Brain microvascular endothelial cell (primary cell): Measurements from ENCODE around the gene CTF1.
"Not testable (repeated sequence)": the region's sequence is repeated elsewhere in the genome, so short reads cannot be mapped to it uniquely, and the experiment has no call there.

ENCODE experiments used
- DNase-seq: peaks from one replicate; pipeline ENCODE4 v3.0.0-alpha.2; 2020
- H3K27ac ChIP-seq: fragments of 250-450 bp; sonication (Bioruptor Pico); 2 replicates; pipeline ENCODE4 v1.5.1; 2020; ENCODE audit warnings: mild to moderate bottlenecking, moderate library complexity
- H3K27me3 ChIP-seq: fragments of 250-450 bp; sonication (Bioruptor Pico); replicated peaks from 2 replicates; pipeline ENCODE4 v1.5.1; 2020; ENCODE audit warnings: mild to moderate bottlenecking
- H3K36me3 ChIP-seq: fragments of 250-450 bp; sonication (Bioruptor Pico); replicated peaks from 2 replicates; pipeline ENCODE4 v1.5.1; 2020; ENCODE audit warnings: mild to moderate bottlenecking
- H3K4me3 ChIP-seq: 2 replicates; pipeline ENCODE4 v1.5.1; 2011; ENCODE audit warnings: low read depth, mild to moderate bottlenecking, control low read depth, low read length, moderate library complexity
- in situ Hi-C: cut with HindIII; loops from 2 replicates; pipeline ENCODE4 v1.10.0; 2017; ENCODE audit warnings: low sequenced_read_pairs, low pct_ligation_motif_present
- TF ChIP-seq, protein P1 (sequence below): IDR thresholded peaks from 2 replicates; pipeline ENCODE4 v1.5.1; 2011; ENCODE audit warnings: low read depth, mild to moderate bottlenecking, moderate library complexity, low read length, control low read depth, inconsistent platforms; ENCODE audit errors: missing control alignments

CTF1 gene

DNA sequence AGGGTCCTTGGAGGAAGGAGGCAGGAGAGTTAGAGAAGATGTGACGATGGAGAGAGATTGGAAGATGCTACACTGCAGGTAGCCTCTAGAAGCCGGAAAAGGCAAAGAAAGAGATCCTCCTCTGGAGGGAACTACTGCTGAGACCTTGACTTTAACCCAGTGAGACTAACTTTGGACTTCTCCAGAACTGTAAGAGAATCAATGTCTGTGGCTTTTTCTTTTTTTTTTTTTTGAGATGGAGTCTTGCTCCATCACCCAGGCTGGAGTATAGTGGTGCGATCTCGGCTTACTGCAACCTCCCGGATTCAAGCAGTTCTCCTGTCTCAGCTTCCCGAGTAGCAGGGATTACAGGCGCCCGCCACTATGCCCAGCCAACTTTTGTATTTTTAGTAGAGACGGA, 11.2 kb upstream of the CTF1 start:
- in situ Hi-C loops, result loop anchor here (25.0 kb wide), 1 partner anchor 98 kb away; the partner anchor contains the start of gene ZNF629
- H3K4me3 ChIP-seq, result no peak overlapping the region
- no peak for DNase-seq
- no peak overlapping the region for H3K27ac ChIP-seq
- H3K27me3 ChIP-seq, result no peaks in the 10 kb centered on the region
- peaks cover 19% of the 10 kb centered on the region for H3K36me3 ChIP-seq
- TF ChIP-seq, protein P1, sequence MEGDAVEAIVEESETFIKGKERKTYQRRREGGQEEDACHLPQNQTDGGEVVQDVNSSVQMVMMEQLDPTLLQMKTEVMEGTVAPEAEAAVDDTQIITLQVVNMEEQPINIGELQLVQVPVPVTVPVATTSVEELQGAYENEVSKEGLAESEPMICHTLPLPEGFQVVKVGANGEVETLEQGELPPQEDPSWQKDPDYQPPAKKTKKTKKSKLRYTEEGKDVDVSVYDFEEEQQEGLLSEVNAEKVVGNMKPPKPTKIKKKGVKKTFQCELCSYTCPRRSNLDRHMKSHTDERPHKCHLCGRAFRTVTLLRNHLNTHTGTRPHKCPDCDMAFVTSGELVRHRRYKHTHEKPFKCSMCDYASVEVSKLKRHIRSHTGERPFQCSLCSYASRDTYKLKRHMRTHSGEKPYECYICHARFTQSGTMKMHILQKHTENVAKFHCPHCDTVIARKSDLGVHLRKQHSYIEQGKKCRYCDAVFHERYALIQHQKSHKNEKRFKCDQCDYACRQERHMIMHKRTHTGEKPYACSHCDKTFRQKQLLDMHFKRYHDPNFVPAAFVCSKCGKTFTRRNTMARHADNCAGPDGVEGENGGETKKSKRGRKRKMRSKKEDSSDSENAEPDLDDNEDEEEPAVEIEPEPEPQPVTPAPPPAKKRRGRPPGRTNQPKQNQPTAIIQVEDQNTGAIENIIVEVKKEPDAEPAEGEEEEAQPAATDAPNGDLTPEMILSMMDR, result no peak

DNA sequence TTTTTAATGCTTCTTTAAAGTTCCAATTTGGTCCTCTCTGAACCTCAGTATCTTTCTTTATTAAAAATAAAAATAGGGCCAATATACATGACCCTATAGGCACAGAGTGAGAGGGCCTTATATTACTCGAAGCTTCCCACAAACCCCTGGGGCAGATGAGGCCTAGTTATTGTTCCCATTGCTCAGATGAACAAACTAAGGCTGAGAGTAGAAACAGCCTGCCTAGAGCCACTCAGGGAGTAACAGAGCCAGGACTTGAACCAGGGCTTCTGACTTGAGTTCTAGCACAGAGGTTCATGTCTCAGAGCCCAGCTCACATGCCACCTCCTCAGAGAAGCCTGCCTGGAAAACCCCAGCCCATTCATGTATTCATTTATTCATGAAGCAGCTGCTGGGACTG, 10.3 kb upstream of the CTF1 start:
- Histone ChIP-seq H3K36me3 (peaks cover 22% of the 10 kb centered on the region), H3K4me3 (no peak overlapping the region), H3K27me3 (no peaks in the 10 kb centered on the region), H3K27ac (no peak overlapping the region)
- TF ChIP-seq, protein P1, result no peak
- DNase-seq, result no peak
- in situ Hi-C loops, result loop anchor here (25.0 kb wide), 1 partner anchor 99 kb away; the partner anchor contains the start of gene ZNF629

DNA sequence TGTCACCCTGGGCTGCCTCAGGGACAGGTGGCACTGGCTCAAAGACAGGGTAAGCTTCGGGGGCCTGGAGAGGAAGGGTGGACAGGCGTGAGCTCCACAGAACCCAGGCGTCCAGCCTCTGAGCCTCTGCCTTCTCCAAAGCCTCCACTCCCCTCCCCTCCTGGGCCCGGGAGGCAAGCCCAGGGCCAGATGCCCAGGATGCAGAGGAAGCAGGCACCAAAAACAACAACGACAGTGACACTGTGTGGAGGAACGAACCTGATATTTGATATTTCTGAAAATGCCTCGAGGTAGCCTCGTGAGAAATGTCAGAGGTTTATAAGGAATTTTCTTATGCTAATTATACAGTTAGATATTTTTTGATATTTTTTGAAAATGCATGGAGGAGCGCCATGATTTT, 8.5 kb upstream of the CTF1 start:
- DNase-seq, result no peak
- no peak overlapping the region for H3K27ac ChIP-seq
- H3K36me3 ChIP-seq, result peaks cover 18% of the 10 kb centered on the region
- in situ Hi-C loops, result loop anchor here (25.0 kb wide), 1 partner anchor 101 kb away; the partner anchor contains the start of gene ZNF629
- TF ChIP-seq, protein P1, result no peak
- H3K27me3 ChIP-seq, result no peaks in the 10 kb centered on the region
- no peak overlapping the region for H3K4me3 ChIP-seq

DNA sequence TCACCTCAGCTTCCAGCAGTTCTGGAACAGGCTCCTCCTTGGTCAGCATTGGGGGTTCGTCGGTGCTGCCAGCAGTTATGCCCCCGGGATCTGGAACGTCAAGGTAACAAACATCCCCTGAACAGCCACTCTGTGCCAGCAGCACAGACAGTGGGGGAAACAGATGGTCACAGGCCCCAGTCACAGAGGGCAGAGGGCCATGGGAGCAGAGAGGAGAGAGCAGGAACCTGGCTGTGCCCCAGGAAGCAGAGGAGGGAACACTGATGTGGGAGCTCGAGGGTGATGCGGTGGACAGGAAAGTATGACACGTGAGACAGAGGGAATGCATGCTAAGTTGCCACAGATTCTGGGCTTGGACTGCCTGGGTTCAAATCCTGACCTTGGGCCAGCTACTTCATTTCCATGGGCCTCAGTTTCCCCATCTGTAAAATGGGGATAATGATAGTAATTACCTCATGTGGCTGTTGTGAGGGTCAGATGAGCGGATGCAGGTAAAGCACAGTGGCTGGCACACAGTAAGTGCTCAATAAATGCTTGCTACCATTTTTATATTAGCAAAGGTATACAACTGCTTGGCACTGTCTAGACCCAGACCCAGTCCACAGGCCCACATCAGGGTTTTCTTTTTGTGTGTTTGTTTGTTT, 7.4 kb upstream of the CTF1 start:
- DNase-seq, result no peak
- no peaks in the 10 kb centered on the region for H3K27me3 ChIP-seq
- TF ChIP-seq, protein P1, result no peak
- no peak overlapping the region for H3K4me3 ChIP-seq
- in situ Hi-C loops, result loop anchor here (25.0 kb wide), 1 partner anchor 102 kb away; the partner anchor contains the start of gene ZNF629
- no peak overlapping the region for H3K27ac ChIP-seq
- H3K36me3 ChIP-seq, result peaks cover 18% of the 10 kb centered on the region

DNA sequence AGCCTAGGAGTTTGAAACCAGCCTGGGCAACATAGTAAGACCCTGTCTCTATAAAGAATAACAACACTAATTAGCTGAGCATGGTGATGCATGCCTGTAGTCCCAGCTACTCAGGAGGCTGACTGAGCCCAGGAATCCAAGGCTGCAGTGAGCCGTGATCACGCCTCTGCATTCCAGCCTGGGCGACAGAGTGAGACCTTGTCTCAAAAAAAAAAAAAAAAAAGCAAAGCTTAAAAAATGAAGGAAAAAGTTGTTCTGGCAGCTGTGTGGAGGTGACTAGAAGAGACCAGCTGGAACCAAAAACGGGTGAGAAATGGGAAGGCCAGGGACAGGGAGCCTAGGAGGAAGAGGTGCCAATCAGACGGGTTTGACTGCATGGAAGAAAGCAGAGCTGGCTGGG, 6.7 kb upstream of the CTF1 start:
- Histone ChIP-seq H3K27ac (no peak overlapping the region), H3K36me3 (peaks cover 18% of the 10 kb centered on the region)
- TF ChIP-seq, protein P1, result no peak

DNA sequence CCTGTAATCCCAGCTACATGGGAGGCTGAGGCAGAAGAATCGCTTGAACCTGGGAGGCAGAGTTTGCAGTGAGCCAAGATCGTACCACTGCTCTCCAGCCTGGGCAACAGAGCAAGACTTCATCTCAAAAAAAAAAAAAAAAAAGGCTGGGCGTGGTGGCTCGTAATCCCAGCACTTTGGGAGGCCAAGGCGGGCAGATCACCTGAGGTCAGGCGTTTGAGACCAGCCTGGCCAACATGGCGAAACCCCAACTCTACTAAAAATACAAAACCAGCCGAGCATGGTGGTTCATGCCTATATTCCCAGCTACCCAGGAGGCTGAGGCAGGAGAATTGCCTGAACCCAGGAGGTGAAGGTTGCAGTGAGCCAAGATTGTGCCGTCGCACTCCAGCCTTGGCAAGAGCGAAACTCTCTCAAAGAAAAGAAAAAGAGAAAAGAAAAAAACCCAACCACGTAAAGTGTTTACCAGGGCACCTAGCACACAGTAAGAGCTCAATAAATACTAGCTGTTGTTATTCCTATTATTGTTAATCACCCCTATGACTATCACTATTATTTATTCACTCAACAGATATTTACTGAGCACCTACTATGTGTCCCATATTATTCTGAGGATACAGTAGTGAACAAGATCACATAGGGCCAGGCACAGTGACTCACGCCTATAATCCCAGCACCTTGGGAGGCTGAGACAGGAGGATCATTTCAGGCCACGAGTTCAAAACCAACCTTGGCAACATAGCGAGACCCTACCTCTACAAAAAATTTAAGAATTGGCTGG, 5.2 kb upstream of the CTF1 start:
- not testable (repeated sequence) for H3K4me3 ChIP-seq, DNase-seq, H3K27ac ChIP-seq, H3K27me3 ChIP-seq
- in situ Hi-C loops, result loop anchor here (25.0 kb wide), 1 partner anchor 104 kb away; the partner anchor contains the start of gene ZNF629
- H3K36me3 ChIP-seq, result peaks cover 15% of the 10 kb centered on the region

More for the DNA sequence above, 6.7 kb upstream of the CTF1 start:
- no peak overlapping the region for H3K4me3 ChIP-seq
- no peaks in the 10 kb centered on the region for H3K27me3 ChIP-seq
- in situ Hi-C loops, result loop anchor here (25.0 kb wide), 1 partner anchor 102 kb away; the partner anchor contains the start of gene ZNF629
- no peak for DNase-seq
